Neutrophil (primary cell): Measurements from ENCODE around the gene SH3GL3.

Source experiments
- H3K27ac ChIP-seq: fragments of 200-600 bp; sonication (generic); 2 replicates; pipeline ENCODE4 v1.5.1; 2016; ENCODE audit warnings: mild to moderate bottlenecking, moderate library complexity
- H3K27me3 ChIP-seq: fragments of 200-600 bp; sonication (generic); 2 replicates; pipeline ENCODE4 v1.6.0; 2016; ENCODE audit warnings: mild to moderate bottlenecking
- H3K36me3 ChIP-seq: fragments of 200-600 bp; sonication (generic); 2 replicates; pipeline ENCODE4 v1.5.1; 2017
- H3K4me1 ChIP-seq, 2 experiments: fragments of 200-600 bp in 1 of 2; sonication (generic) in 1 of 2; 1 replicate in 1 of 2; 2 replicates in 1 of 2; pipeline versions ENCODE4 v1.5.1 to v1.6.1; 2013 to 2016; ENCODE audit warnings: low read depth in 1 of 2, low read length in 1 of 2, mild to moderate bottlenecking in 1 of 2, moderate library complexity in 1 of 2; ENCODE audit not compliant: control insufficient read depth in 1 of 2, insufficient read depth in 1 of 2
- H3K4me3 ChIP-seq, 2 experiments: fragments of 200-600 bp in 1 of 2; sonication (generic) in 1 of 2; 1 replicate in 1 of 2; 2 replicates in 1 of 2; pipeline ENCODE4 v1.5.1; 2013 to 2016; ENCODE audit warnings: low read depth in 1 of 2, low read length in 1 of 2, mild to moderate bottlenecking in 1 of 2, moderate library complexity in 1 of 2
- H3K9me3 ChIP-seq: fragments of 200-600 bp; sonication (generic); 2 replicates; pipeline ENCODE4 v1.5.1; 2016
- CTCF ChIP-seq: fragments of 200-600 bp; sonication (generic); IDR thresholded peaks from 2 replicates; pipeline ENCODE4 v1.5.1; 2016; ENCODE audit warnings: antibody characterized with exemption

SH3GL3 gene

GRCh38 chr15:83462953-83463433, 15.9 kb downstream of the SH3GL3 start:
- H3K4me3 ChIP-seq, result no peak overlapping the region
- H3K36me3 ChIP-seq, result no peaks in the 10 kb centered on the region
- H3K27ac ChIP-seq, result no peak overlapping the region
- no peaks in the 10 kb centered on the region for H3K9me3 ChIP-seq
- no peaks in the 10 kb centered on the region for H3K4me1 ChIP-seq
- no peaks in the 10 kb centered on the region for H3K27me3 ChIP-seq
- TF ChIP-seq CTCF, result no peak

- Histone ChIP-seq H3K36me3 (no peaks in the 10 kb centered on the region), H3K4me1 (no peaks in the 10 kb centered on the region), H3K9me3 (no peaks in the 10 kb centered on the region), H3K27ac (no peak overlapping the region), H3K4me3 (no peak overlapping the region), H3K27me3 (no peaks in the 10 kb centered on the region)
- no peak for TF ChIP-seq CTCF
Measured at GRCh38 chr15:83470887-83471286, 23.7 kb downstream of the SH3GL3 start.

- Histone ChIP-seq H3K27me3 (no peaks in the 10 kb centered on the region), H3K36me3 (no peaks in the 10 kb centered on the region), H3K9me3 (no peaks in the 10 kb centered on the region), H3K27ac (no peak overlapping the region), H3K4me3 (no peak overlapping the region), H3K4me1 (no peaks in the 10 kb centered on the region)
- TF ChIP-seq CTCF, result no peak
Measured at GRCh38 chr15:83471307-83471866, 24.2 kb downstream of the SH3GL3 start.

GRCh38 chr15:83472151-83472550, 25.0 kb downstream of the SH3GL3 start:
- no peak overlapping the region for H3K4me3 ChIP-seq
- H3K9me3 ChIP-seq, result no peaks in the 10 kb centered on the region
- H3K27ac ChIP-seq, result no peak overlapping the region
- no peaks in the 10 kb centered on the region for H3K4me1 ChIP-seq
- H3K27me3 ChIP-seq, result no peaks in the 10 kb centered on the region
- no peak for TF ChIP-seq CTCF
- H3K36me3 ChIP-seq, result no peaks in the 10 kb centered on the region

GRCh38 chr15:83472797-83473196, 25.7 kb downstream of the SH3GL3 start:
- Histone ChIP-seq H3K27me3 (no peaks in the 10 kb centered on the region), H3K4me1 (no peaks in the 10 kb centered on the region), H3K9me3 (no peaks in the 10 kb centered on the region), H3K4me3 (no peak overlapping the region), H3K36me3 (no peaks in the 10 kb centered on the region), H3K27ac (no peak overlapping the region)
- TF ChIP-seq CTCF, result no peak

GRCh38 chr15:83474578-83474977, 27.4 kb downstream of the SH3GL3 start:
- no peaks in the 10 kb centered on the region for H3K27me3 ChIP-seq
- no peak overlapping the region for H3K4me3 ChIP-seq
- no peak overlapping the region for H3K27ac ChIP-seq
- no peaks in the 10 kb centered on the region for H3K4me1 ChIP-seq
- H3K9me3 ChIP-seq, result no peaks in the 10 kb centered on the region
- no peak for TF ChIP-seq CTCF
- H3K36me3 ChIP-seq, result no peaks in the 10 kb centered on the region
